GM18867 (cell line): Measurements from ENCODE around the gene GPC5.
"Not testable (repeated sequence)": the region's sequence is repeated elsewhere in the genome, so short reads cannot be mapped to it uniquely, and the experiment has no call there.

Experiments used
- ATAC-seq: cut with Tn5 transposase; IDR thresholded peaks from one replicate; pipeline ENCODE4 v1.9.1; 2021; ENCODE audit warnings: mild to moderate bottlenecking, moderate library complexity; ENCODE audit not compliant: unreplicated experiment

GPC5 gene

GRCh38 chr13:92418818-92419412 is 1020.5 kb downstream of the GPC5 start:
- ATAC-seq, result no peak

GRCh38 chr13:92429231-92429630 is 1030.8 kb downstream of the GPC5 start:
- ATAC-seq, result no peak

- ATAC-seq, result no peak
These were observed 1035.0 kb downstream of the GPC5 start for GRCh38 chr13:92433386-92433785.

GRCh38 chr13:92433963-92434362 is 1035.5 kb downstream of the GPC5 start:
- ATAC-seq, result no peak

GRCh38 chr13:92436924-92437323 is 1038.5 kb downstream of the GPC5 start:
- ATAC-seq, result no peak

- no peak for ATAC-seq
These were observed 1045.8 kb downstream of the GPC5 start for GRCh38 chr13:92444244-92444643.

GRCh38 chr13:92451060-92451459 is 1052.6 kb downstream of the GPC5 start:
- no peak for ATAC-seq

GRCh38 chr13:92452840-92453239 is 1054.4 kb downstream of the GPC5 start:
- ATAC-seq, result no peak

- no peak for ATAC-seq
These were observed 1060.9 kb downstream of the GPC5 start for GRCh38 chr13:92459306-92459705.

- ATAC-seq, result no peak
These were observed 1062.1 kb downstream of the GPC5 start for GRCh38 chr13:92460479-92460878.

- no peak for ATAC-seq
These were observed 1063.0 kb downstream of the GPC5 start for GRCh38 chr13:92461402-92461801.

- no peak for ATAC-seq
These were observed 1063.4 kb downstream of the GPC5 start for GRCh38 chr13:92461831-92462230.

GRCh38 chr13:92463134-92463533 is 1064.7 kb downstream of the GPC5 start:
- no peak for ATAC-seq

GRCh38 chr13:92473765-92474475 is 1075.5 kb downstream of the GPC5 start:
- no peak for ATAC-seq

GRCh38 chr13:92480387-92480786 is 1082.0 kb downstream of the GPC5 start:
- ATAC-seq, result no peak

- ATAC-seq, result not testable (repeated sequence)
These were observed 1084.4 kb downstream of the GPC5 start for GRCh38 chr13:92482790-92483189.

- ATAC-seq, result no peak
These were observed 1085.5 kb downstream of the GPC5 start for GRCh38 chr13:92483894-92484293.

GRCh38 chr13:92487238-92487637 is 1088.8 kb downstream of the GPC5 start:
- ATAC-seq, result no peak

GRCh38 chr13:92488249-92488852 is 1089.9 kb downstream of the GPC5 start:
- no peak for ATAC-seq

- no peak for ATAC-seq
These were observed 1093.4 kb downstream of the GPC5 start for GRCh38 chr13:92491839-92492238.

- ATAC-seq, result no peak
These were observed 1096.5 kb downstream of the GPC5 start for GRCh38 chr13:92494915-92495314.

GRCh38 chr13:92500192-92500591 is 1101.8 kb downstream of the GPC5 start:
- no peak for ATAC-seq
